AG09319 (cell line): ENCODE results near the gene IFNL1.
"Not testable (repeated sequence)": the region's sequence is repeated elsewhere in the genome, so short reads cannot be mapped to it uniquely, and the experiment has no call there.

ENCODE experiments used
- DNase-seq: peaks from one replicate; pipeline ENCODE4 v3.0.0-alpha.2; 2010; ENCODE audit warnings: low read depth; ENCODE audit errors: extremely low read depth
- CTCF ChIP-seq: IDR thresholded peaks from 2 replicates; pipeline ENCODE4 v1.5.1; 2011; ENCODE audit warnings: low read depth, mild to moderate bottlenecking, inconsistent platforms, low read length, moderate library complexity

IFNL1 gene

GRCh38 chr19:39336483-39336882 is 40.3 kb downstream of the IFNL1 start:
- TF ChIP-seq CTCF: no peak
- no peak for DNase-seq

- no peak for DNase-seq
Observed at GRCh38 chr19:39339674-39340073, 43.5 kb downstream of the IFNL1 start.

GRCh38 chr19:39340156-39340555 is 43.9 kb downstream of the IFNL1 start:
- DNase-seq: not testable (repeated sequence)

More at GRCh38 chr19:39339674-39340073, 43.5 kb downstream of the IFNL1 start:
- no peak for TF ChIP-seq CTCF

- no peak for DNase-seq
- no peak for TF ChIP-seq CTCF
Observed at GRCh38 chr19:39341129-39341718, 45.0 kb downstream of the IFNL1 start.

- peak; percentile 97 for DNase-seq
- TF ChIP-seq CTCF: peak; percentile 56
Observed at GRCh38 chr19:39341719-39342604, 45.8 kb downstream of the IFNL1 start, which contains the start of gene SAMD4B. TSS of gene SAMD4B (plus strand) at chr19:39342421. CDS start at chr19:39356894, 14,473 bp downstream.

GRCh38 chr19:39342647-39343305 is 46.6 kb downstream of the IFNL1 start:
- no peak for DNase-seq
- TF ChIP-seq CTCF: no peak

GRCh38 chr19:39345956-39346355 is 49.7 kb downstream of the IFNL1 start:
- TF ChIP-seq CTCF: no peak; the same call in 1 of the 2 replicates
- no peak for DNase-seq
